ENCODE results near the gene RDH16. TPM values are rescaled to one million over a fixed set of nuclear protein-coding genes. Genes with fewer than 3 reads are reported as not detected.
"Not testable (repeated sequence)": the region's sequence is repeated elsewhere in the genome, so short reads cannot be mapped to it uniquely, and the experiment has no call there.

Gene RDH16
- polyA plus RNA-seq, 4 donors = 0.46 to 1.2 (median 0.52) TPM

DNA sequence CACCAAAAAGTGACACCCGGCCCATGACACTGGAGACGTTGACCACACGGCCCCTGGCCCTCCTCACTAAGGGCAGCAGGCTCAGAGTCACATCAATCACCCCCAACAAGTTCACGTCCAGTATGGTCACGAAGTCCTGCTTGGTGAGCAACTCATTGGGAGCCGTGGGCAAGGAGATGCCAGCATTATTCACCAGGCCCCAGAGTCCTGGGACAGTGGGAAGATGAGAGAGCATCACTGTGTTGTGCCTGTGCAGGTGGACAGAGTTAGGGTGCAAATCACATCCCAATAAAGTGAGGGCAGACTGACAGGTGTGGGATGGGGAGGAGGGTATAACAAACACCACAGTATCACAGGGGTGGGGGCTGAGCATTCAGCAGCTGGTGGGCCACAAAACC lies 2.5 kb downstream of the RDH16 start:
- no peak for DNase-seq (ENCODE audit: low read depth in 4 of 4, low spot score in 3 of 4)

DNA sequence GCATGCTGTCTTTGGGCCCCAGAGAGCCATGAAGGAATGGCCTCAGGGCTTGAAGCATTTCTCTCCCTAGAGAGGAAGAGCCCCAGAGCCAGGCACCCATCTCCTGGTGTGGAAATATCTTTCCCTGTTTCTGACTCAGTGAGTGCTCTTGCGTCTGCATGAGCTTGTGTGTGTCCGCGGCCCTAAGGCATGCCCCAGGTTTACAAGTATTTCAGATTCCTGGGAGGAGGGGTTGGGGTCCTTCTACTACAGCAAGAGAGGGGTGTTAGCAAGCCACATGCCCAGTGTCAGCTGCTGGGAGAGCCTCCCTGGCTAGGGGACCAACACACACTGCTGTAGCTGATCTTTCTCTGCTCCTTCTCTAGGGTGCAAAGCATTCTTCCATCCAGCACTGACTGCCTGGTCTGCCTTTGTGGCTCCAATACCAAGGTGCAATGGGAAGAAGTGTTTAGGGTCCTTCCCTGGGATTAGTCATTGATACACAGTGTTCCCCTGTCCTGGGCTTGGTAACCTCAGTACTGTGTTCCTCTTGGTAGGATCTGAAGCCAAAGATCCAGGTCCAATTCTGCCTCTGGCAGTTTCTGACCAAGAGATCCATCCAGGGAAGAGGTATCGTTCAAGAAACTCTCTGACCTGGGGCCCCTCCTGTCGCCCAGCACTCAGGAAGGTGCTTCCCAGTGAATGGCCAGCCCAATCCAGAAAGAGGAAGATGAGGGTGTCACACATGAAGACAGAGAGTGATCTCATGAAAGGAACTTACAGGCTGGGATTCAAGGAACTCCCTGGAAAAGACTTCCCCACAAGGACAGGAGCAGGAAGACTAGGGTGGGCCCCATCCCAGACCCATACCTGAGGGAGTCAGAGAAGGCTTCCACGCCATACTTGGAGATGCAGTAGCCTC lies 3.1 kb downstream of the RDH16 start:
- no peak for DNase-seq (ENCODE audit: low read depth in 4 of 4, low spot score in 3 of 4)

DNA sequence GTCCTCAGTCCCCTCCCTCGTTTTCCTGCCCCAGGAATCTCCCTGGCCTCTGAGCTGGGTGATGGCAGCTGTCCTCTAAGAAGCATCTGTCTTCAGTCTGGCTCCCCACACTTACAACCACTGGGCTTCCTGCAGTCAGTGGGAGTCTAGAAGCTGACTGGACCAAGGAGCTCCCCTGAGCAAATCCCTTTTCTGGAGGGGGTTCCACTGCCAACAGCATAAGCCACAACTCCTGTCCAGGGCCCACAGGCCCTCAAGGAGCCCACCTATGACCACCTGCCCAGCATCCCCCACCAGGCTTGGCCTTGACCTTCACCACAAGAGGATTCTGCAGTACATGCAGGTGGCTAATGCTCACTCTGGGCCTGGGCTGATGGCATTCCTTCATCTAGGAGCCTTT lies 4.1 kb downstream of the RDH16 start:
- DNase-seq (ENCODE audit: low read depth in 4 of 4, low spot score in 3 of 4) = no peak

DNA sequence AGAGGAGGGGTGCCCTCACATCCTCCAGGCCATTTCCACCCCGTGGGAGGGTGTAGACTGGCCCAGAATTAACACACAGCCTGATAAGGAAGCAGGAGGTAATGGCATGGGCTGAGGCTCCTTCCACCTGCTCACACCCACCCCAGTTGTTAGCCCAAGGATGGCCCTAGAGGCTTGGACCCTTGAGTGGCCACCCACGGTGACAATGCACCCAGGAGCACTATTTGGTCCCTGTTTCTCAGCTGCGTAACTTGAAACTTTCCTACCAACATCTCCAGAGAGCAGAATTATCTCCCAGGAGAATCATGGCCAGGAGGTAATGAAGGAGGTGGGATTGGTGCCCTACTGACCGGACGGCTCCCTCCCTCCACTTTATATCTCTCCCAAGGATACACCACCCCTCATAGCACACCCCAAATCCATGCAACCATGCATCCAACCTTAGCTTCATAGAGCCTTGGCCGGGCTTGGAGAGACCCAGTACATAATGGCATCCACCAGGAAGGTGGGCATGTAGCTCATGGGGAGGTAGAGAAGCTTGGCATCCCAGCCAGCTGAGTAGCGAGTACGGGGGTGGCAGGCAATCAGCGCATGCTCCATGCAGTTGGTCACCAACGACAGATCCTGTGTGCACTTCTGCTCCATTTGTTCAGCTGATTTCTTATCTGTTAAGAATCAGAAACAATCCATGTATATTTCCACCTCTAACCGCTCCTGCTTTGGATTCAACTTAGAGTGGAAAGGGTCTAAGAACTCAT lies 5.6 kb downstream of the RDH16 start:
- DNase-seq (ENCODE audit: low read depth in 4 of 4, low spot score in 3 of 4) = no peak

DNA sequence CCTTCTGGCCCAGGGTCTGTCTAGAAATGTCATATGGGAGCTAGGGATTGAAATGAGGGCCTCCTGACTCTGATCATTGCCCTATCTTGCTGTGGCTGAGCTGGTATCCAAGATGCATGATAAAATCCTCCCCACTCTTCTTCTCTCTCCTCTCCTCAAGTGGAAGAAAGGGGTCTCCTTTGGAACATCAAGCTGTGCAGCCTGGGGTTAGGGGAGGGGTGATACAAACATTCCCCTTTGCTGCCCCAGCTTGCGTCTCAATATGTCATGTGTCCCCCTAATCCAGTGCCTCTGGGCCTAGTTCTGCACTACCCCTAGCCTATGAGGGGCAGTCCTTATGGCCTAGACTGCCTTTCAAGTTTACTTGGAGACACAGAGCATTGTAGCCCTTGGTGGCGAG lies 8.5 kb downstream of the RDH16 start:
- DNase-seq (ENCODE audit: low read depth in 4 of 4, low spot score in 3 of 4) = no peak

DNA sequence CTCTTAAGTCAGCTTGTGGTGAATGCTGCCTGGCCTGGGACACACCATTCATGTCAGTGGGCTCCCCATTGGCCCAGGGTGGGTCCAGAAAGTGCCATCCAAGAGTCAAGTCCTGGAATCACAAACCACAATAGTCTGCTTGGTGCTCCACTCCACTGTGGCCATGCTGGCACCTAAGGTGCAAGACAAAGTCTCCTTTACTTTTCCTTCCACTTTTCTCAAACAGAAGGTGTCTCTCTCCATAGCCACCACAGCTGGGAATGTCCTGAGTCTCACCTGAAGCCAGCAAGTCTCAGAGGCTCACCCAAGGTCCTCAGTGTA lies 9.0 kb downstream of the RDH16 start:
- no peak for DNase-seq (ENCODE audit: low read depth in 4 of 4, low spot score in 3 of 4)

DNA sequence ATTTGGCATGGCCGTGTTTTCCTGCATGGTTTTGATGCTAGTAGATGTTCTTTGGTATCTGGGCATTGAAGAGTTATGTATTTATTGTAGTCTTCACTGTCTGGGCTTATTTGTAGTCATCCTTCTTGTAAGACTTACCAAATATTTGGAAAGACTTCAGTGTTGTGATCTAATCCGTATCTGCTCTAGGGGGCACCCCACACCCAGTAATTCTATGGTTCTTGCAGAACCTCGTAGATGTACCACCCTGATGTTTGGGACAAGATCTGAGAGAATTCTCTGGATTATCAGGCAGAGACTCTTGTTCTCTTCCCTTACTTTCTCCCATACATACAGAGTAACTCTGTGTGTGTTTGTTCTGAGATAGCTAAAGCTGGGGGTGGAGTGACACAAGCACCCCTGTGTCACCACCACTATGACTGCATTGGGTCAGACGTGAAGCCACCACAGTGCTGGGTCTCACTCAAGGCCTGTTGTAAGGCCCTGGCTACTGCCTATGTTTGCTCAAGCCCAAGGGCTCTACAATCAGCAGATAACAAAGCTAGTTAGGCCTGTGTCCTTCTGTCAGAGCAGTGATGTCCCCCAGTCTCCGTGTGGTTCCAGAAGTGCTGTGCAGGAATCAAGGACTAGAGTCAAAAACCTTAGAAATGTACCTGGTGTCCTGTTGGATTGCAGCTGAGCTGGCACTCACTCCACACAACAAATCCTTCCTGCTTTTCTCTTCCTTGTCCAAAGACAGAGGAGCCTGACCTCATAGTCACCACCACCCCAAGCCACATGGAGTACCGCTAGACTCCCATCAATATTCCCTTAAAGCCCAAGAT lies 9.6 kb downstream of the RDH16 start:
- DNase-seq (ENCODE audit: low read depth in 4 of 4, low spot score in 3 of 4) = no peak

DNA sequence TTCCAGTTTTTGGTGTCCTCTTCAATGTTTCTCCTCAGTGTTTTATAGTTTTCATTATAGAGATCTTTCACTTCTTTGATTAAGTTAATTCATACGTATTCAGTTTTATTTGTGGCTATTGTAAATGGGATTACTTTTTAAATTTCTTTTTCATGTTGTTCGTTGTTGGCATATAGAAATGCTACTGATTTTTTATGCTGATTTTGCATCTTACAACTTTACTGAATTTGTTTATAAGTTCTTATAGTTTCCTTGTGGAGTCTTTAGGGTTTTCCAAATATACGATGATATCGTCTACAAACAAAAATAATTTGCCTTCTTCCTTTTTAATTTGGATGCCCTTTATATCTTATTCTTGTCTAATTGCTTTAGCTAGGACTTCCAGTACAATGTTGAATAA lies 13.5 kb downstream of the RDH16 start:
- DNase-seq (ENCODE audit: low read depth in 4 of 4, low spot score in 3 of 4) = no peak

DNA sequence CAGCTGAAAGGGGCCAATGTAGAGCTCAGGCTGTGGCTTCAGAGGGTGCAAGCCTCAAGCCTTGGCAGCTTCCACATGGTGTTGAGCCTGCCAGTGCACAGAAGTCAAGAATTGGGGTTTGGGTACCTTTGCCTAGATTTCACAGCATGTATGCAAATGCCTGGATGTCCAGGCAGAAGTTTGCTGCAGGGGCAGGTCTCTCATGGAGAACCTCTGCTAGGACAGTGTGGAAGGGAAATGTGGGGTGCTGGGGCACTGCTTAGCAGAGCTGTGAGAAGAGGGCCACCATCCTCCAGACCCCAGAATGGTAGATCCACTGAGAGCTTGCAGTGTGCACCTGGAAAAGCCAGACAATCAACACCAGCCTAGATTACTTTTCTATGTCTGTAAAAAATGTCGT lies 14.0 kb downstream of the RDH16 start:
- not testable (repeated sequence) for DNase-seq (ENCODE audit: low read depth in 4 of 4, low spot score in 3 of 4)

DNA sequence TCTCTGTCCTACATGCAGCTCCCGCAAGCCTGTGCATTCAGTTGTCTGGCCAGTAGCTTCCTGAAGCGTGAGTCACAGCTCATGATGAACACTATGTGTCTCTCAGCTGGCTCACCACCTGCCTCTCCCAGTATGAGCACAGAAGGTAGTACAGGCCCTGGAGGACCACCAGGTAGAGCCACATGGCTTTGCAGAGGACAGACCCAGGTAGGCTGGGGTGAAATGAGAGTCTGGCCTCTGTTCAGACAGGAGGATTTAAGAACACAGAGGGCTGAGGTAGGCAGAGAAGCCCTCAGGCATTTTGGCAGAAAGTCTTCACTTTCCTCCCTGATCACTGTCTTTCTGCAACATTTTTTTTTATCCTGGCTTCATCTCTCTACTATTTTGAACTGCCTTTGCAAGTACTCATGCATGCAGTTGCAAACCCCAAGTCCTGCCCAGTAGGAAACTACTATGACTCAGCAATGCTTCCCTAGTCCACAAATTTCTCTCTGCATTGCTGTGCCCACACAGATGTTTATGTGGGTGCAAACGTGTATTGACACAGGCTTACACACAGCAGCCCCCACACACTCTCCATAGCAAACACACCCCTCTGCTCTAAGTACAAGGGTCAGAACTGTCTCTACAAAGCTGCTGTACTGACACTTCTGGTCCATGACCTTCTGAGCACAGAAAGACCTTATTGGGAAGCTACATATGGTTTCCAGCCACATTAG lies 15.9 kb downstream of the RDH16 start:
- DNase-seq (ENCODE audit: low read depth in 4 of 4, low spot score in 3 of 4) = no peak

DNA sequence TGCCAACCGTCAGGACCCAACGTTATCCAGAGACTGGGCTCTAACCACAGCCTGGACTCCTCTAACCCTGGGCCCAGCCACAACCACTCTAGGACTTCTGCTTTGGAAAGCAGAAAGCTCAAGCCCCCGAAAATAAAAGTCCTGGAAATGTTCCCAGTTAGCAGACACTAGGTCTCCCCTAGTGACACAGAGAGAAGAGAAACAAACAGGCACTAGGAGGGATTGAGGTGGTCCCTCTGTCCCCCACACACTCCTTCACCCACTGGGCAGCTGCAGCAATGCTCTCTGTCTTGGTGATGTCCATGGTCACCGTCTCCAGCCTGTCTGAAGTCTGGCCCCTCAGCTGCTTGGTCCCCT lies 16.5 kb downstream of the RDH16 start:
- not testable (repeated sequence) for DNase-seq (ENCODE audit: low read depth in 4 of 4, low spot score in 3 of 4)

DNA sequence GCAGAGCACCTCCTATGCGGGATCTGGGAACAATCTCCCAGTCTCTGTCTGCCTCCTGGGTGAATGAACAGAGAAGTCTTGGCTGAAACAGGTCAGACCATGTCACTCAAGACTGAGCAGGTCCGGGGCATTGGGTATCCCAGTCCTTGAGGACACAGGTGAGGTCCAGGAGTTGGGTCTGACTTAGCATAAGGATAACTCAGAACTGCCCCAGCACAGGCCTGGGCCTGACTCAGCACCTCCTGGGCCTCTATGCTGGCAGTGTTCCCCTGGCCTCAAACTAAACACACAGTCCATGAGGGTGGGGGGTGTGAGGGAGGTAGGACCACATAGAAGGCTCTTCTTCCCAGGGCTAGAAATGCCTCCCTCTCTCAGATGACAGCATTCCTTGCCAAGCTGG lies 21.7 kb downstream of the RDH16 start:
- no peak for DNase-seq (ENCODE audit: low read depth in 4 of 4, low spot score in 3 of 4)

DNA sequence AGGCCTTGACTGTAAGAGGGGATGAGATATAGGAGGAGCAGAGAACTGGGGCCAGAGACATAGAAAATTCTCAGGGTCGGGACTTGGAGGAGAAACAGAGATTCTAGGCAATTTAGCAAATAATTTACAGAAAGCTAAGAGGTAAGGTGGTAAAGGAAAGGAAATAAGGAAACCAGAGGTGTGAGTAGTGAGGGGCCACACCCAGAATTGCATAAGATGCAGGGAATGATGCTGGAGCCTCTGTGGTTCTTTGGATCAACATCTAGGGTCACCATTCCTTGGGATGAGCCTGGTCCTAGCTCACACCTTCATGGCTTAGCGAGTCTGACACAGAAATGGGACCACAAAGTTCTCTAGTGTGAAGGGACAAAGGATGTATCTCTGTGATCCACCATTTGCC lies 22.3 kb downstream of the RDH16 start:
- no peak for DNase-seq (ENCODE audit: low read depth in 4 of 4, low spot score in 3 of 4)

DNA sequence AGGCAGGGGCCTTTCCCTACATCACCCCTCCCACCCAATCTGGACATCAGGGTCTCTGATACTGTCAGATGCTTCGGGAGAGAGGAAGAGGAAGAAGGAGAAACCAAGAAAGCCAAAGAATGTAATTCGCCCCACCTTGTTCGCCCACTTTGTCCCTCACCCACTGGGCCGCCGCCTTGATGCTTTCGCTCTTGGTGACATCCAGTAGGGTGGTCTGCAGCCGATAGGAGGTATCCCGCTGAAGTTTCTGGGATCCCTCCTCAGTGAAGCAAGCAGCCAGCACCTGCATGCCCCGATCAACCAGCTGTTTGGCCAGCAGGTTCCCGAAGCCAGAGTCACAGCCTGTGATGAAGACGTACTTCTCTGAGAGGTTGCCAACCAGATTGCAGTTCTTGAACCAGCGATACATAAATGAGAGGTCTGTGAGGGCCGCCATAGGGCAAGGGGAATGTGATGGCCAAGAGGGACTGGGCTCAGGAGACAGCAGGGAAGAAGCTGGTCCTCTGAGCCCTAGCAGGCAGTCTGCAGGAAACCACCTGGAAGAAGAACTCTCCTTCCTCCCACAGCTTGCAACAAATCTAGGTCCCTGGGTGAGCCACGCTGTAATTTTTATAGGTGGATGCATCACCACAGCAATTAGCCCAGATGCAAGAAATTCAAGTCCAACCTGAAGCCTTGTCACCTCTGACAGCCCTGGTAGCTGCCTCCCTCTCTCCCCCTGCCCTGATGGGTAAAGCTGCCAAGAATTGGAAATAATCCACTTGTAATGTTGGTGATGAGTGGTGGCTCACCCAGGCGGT lies 23.4 kb downstream of the RDH16 start, which contains the start of gene SDR9C7:
SDR9C7 (minus strand) TSS at position 583 of the 800 bp plus-strand sequence; CDS start at position 436, 147 bp downstream.
- DNase-seq (ENCODE audit: low read depth in 4 of 4, low spot score in 3 of 4) = no peak

DNA sequence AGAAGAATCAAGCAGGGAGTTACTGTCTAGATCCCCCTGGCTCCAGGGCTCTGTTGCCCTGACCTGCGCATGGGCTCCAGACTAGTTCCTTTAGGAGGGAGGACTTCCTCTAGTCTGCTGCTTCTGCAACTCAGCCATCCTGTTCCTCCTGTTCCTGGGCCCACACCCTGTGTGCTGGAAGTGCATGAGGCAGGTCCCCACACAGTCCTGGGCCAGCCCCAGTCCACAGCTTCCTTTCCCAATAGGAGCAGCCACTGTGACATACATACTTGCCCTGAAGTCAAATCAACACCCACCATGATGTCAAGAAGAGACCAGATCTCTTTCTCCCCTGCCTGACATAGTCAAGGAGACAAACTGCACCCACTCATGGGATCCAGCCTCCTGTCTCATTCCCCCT lies 24.5 kb downstream of the RDH16 start:
- no peak for DNase-seq (ENCODE audit: low read depth in 4 of 4, low spot score in 3 of 4)

DNA sequence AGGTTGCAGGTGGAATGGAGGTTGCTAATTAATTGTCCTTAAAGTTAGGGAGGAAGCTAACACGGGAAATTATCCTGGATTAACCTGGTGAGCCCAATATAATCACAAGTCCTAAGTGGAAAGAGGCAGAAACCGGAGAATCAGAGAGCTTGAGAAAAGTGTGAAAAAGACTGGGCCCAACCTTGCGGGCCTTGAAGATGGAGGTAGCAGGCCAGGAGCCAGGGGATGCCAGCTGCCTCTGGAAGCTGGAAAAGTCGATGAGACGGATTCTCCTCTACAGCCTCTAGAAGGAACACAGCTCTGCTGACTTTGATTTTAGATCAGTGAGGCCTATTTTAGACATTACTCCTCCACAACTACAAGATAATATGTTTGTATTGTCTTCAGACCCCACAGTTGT lies 25.3 kb downstream of the RDH16 start:
- DNase-seq (ENCODE audit: low read depth in 4 of 4, low spot score in 3 of 4) = no peak

DNA sequence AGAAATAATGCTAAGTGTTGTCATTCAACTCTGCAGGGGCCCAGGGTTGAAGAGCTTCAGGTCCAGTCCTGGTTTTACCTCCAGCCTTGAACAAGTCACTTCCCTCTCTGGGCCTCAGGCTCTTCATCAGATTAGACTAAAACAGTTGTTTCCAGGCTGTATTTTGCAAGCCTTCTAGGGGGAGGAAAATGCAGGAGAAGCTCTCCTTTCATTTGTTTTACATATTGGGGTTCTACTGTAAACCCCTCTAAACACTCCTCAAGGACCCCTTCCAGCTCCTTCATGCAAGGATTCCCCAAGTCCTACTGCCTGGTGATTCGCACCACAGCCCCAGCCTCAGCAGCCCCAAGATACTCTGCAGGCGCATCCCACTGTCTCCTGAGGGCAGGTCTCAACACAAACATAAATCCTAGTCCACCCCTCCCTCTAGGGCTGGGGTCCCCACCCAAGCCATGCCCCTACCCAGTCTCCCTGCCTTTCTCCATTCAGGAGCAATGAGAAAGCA lies 25.9 kb downstream of the RDH16 start:
- peak; percentile 31 to 54 (median 46) for DNase-seq (ENCODE audit: low read depth in 4 of 4, low spot score in 3 of 4)

DNA sequence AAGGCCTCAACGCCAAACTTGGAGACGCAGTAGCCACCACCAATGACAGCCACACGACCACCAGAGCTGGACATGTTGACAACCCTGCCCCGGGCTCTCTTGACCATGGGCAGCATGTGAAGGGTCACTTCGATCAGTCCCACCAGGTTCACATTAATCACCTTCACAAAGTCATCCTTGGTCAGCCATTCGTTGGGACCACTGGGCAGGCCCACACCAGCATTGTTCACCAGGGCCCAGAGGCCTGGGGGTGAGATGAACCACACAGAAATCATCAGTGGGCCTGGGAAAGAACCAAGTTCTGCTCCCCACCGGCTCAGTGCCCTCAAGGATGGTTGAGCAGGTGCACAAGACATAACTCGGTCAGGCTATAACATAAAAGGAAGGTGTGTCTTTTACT lies 27.2 kb downstream of the RDH16 start:
- DNase-seq (ENCODE audit: low read depth in 4 of 4, low spot score in 3 of 4) = no peak

DNA sequence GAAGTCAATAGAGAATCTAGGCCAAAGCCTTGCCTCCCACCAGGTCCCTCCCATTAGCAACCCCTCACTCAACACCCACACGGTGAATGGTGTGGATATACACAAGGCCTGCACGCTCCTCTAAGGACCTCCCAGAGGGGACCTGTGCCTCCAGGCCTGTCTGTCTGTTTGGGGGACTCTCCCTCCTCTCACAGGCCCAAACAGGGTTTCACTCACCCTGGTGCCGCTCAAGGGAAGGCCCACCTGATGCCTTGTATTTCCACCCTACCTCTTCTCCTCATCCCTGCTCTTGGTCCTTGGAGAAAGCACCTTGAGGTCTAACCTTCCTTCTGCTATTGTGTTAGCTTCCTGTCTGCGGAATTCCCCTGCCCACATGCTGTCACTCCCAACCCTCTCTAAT lies 27.6 kb downstream of the RDH16 start:
- no peak for DNase-seq (ENCODE audit: low read depth in 4 of 4, low spot score in 3 of 4)

DNA sequence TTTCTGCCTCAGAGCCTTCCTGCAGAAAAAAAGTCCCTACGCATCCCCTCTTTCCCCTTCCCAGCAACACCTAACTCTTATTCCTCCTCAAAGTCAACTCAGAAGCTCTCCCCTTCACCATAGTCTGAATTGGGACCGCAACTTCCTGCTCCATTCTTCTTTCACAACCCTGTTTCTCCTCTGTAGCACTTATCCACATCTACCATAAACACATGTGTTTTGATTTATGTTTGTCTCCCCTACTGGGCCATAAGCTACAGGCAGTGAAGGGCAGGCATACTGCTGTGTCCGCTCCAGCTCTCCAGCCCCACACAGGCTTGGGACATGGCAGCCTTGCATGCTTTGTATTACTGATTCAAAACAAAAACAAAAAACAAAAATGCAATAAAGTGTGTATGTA lies 29.1 kb downstream of the RDH16 start:
- no peak for DNase-seq (ENCODE audit: low read depth in 4 of 4, low spot score in 3 of 4)

All from left renal pelvis (tissue), 4 donors.